ENCODE results near the gene CXCR1. TPM values are rescaled to one million over a fixed set of nuclear protein-coding genes. Genes with fewer than 3 reads are reported as not detected.
A peak's percentile ranks its signal among the peaks of the same experiment; 100 is the strongest.
"Not testable (repeated sequence)": the region's sequence is repeated elsewhere in the genome, so short reads cannot be mapped to it uniquely, and the experiment has no call there.

Gene CXCR1
- total RNA-seq, 1 experiment from 2014 or later: not detected

GRCh38 chr2:218145124-218145523 is 21.6 kb downstream of the CXCR1 start:
- Histone ChIP-seq H3K27me3 (ENCODE audit: control insufficient read depth, insufficient read depth, low read length) (no peaks in the 10 kb centered on the region), H3K36me3 (replicated peaks; ENCODE audit: control insufficient read depth, insufficient read depth, low read length) (no peaks in the 10 kb centered on the region), H3K4me3 (ENCODE audit: insufficient read depth, low read depth, low read length) (no peak overlapping the region)
- no peak for DNase-seq

- no peak overlapping the region for H3K4me3 ChIP-seq (ENCODE audit: insufficient read depth, low read depth, low read length)
- H3K36me3 ChIP-seq (replicated peaks; ENCODE audit: control insufficient read depth, insufficient read depth, low read length): no peaks in the 10 kb centered on the region
- no peak for DNase-seq
- H3K27me3 ChIP-seq (ENCODE audit: control insufficient read depth, insufficient read depth, low read length): no peaks in the 10 kb centered on the region
Measured at GRCh38 chr2:218138047-218138446, 28.7 kb downstream of the CXCR1 start.

GRCh38 chr2:218137514-218137913 is 29.2 kb downstream of the CXCR1 start:
- Histone ChIP-seq H3K4me3 (ENCODE audit: insufficient read depth, low read depth, low read length) (no peak overlapping the region), H3K27me3 (ENCODE audit: control insufficient read depth, insufficient read depth, low read length) (no peaks in the 10 kb centered on the region), H3K36me3 (replicated peaks; ENCODE audit: control insufficient read depth, insufficient read depth, low read length) (no peaks in the 10 kb centered on the region)
- no peak for DNase-seq

- Histone ChIP-seq H3K27me3 (ENCODE audit: control insufficient read depth, insufficient read depth, low read length) (no peaks in the 10 kb centered on the region), H3K36me3 (replicated peaks; ENCODE audit: control insufficient read depth, insufficient read depth, low read length) (no peaks in the 10 kb centered on the region), H3K4me3 (ENCODE audit: insufficient read depth, low read depth, low read length) (no peak overlapping the region)
- DNase-seq: peak; percentile 3
Measured at GRCh38 chr2:218130822-218131221, 35.9 kb downstream of the CXCR1 start.

GRCh38 chr2:218130377-218130776 is 36.4 kb downstream of the CXCR1 start:
- Histone ChIP-seq H3K4me3 (ENCODE audit: insufficient read depth, low read depth, low read length) (no peak overlapping the region), H3K36me3 (replicated peaks; ENCODE audit: control insufficient read depth, insufficient read depth, low read length) (no peaks in the 10 kb centered on the region), H3K27me3 (ENCODE audit: control insufficient read depth, insufficient read depth, low read length) (no peaks in the 10 kb centered on the region)
- no peak for DNase-seq

- H3K27me3 ChIP-seq (ENCODE audit: control insufficient read depth, insufficient read depth, low read length): no peaks in the 10 kb centered on the region
Measured at GRCh38 chr2:218129458-218130135, 37.2 kb downstream of the CXCR1 start.

GRCh38 chr2:218128781-218129457 is 37.8 kb downstream of the CXCR1 start:
- H3K36me3 ChIP-seq (replicated peaks; ENCODE audit: control insufficient read depth, insufficient read depth, low read length): no peaks in the 10 kb centered on the region
- H3K27me3 ChIP-seq (ENCODE audit: control insufficient read depth, insufficient read depth, low read length): no peaks in the 10 kb centered on the region
- H3K4me3 ChIP-seq (ENCODE audit: insufficient read depth, low read depth, low read length): no peak overlapping the region
- peak; percentile 2 for DNase-seq

More at GRCh38 chr2:218129458-218130135, 37.2 kb downstream of the CXCR1 start:
- Histone ChIP-seq H3K4me3 (ENCODE audit: insufficient read depth, low read depth, low read length) (no peak overlapping the region), H3K36me3 (replicated peaks; ENCODE audit: control insufficient read depth, insufficient read depth, low read length) (no peaks in the 10 kb centered on the region)
- DNase-seq: peak; percentile 1

- H3K4me3 ChIP-seq (ENCODE audit: insufficient read depth, low read depth, low read length): no peak overlapping the region
- no peaks in the 10 kb centered on the region for H3K27me3 ChIP-seq (ENCODE audit: control insufficient read depth, insufficient read depth, low read length)
- H3K36me3 ChIP-seq (replicated peaks; ENCODE audit: control insufficient read depth, insufficient read depth, low read length): no peaks in the 10 kb centered on the region
- peak; percentile 1 for DNase-seq
Measured at GRCh38 chr2:218127929-218128455, 38.8 kb downstream of the CXCR1 start.

- H3K36me3 ChIP-seq (replicated peaks; ENCODE audit: control insufficient read depth, insufficient read depth, low read length): no peaks in the 10 kb centered on the region
- no peak within 1 kb of the TSS for H3K4me3 ChIP-seq (ENCODE audit: insufficient read depth, low read depth, low read length)
- H3K27me3 ChIP-seq (ENCODE audit: control insufficient read depth, insufficient read depth, low read length): no peaks in the 10 kb centered on the region
- DNase-seq: peak; percentile 22
Measured at GRCh38 chr2:218125626-218126080, 41.1 kb downstream of the CXCR1 start, which contains the start of gene CXCR2. Gene CXCR2 (plus strand): TSS chr2:218126028. CDS start chr2:218134802, 8,774 bp downstream.

- Histone ChIP-seq H3K4me3 (ENCODE audit: insufficient read depth, low read depth, low read length) (no peak overlapping the region), H3K36me3 (replicated peaks; ENCODE audit: control insufficient read depth, insufficient read depth, low read length) (no peaks in the 10 kb centered on the region), H3K27me3 (ENCODE audit: control insufficient read depth, insufficient read depth, low read length) (no peaks in the 10 kb centered on the region)
- no peak for DNase-seq
Measured at GRCh38 chr2:218125095-218125494, 41.7 kb downstream of the CXCR1 start.

- DNase-seq: no peak
- Histone ChIP-seq H3K4me3 (ENCODE audit: insufficient read depth, low read depth, low read length) (no peak overlapping the region), H3K27me3 (ENCODE audit: control insufficient read depth, insufficient read depth, low read length) (no peaks in the 10 kb centered on the region), H3K36me3 (replicated peaks; ENCODE audit: control insufficient read depth, insufficient read depth, low read length) (no peaks in the 10 kb centered on the region)
Measured at GRCh38 chr2:218123986-218124385, 42.8 kb downstream of the CXCR1 start.

GRCh38 chr2:218122286-218122685 is 44.5 kb downstream of the CXCR1 start:
- H3K36me3 ChIP-seq (replicated peaks; ENCODE audit: control insufficient read depth, insufficient read depth, low read length); H3K4me3 ChIP-seq (ENCODE audit: insufficient read depth, low read depth, low read length); DNase-seq; H3K27me3 ChIP-seq (ENCODE audit: control insufficient read depth, insufficient read depth, low read length): not testable (repeated sequence)

- H3K36me3 ChIP-seq (replicated peaks; ENCODE audit: control insufficient read depth, insufficient read depth, low read length); H3K4me3 ChIP-seq (ENCODE audit: insufficient read depth, low read depth, low read length); H3K27me3 ChIP-seq (ENCODE audit: control insufficient read depth, insufficient read depth, low read length); DNase-seq: not testable (repeated sequence)
Measured at GRCh38 chr2:218121789-218122188, 45.0 kb downstream of the CXCR1 start.
